SU-DHL-6 (cell line): ENCODE measurements around the gene CHMP6.

Experiments used
- CTCF ChIP-seq: fragments of 200-600 bp; sonication (generic); IDR thresholded peaks from one replicate; pipeline ENCODE4 v1.5.1; 2017; ENCODE audit warnings: antibody characterized with exemption, mild to moderate bottlenecking, low read length, moderate library complexity; ENCODE audit not compliant: insufficient read depth, poor library complexity, severe bottlenecking
- EZH2phosphoT487 ChIP-seq: fragments of 200-600 bp; sonication (generic), shearing (Covaris generic); conservative IDR thresholded peaks from 2 replicates; pipeline ENCODE4 v1.6.1; 2018; ENCODE audit warnings: mild to moderate bottlenecking, antibody characterized with exemption, low read length, moderate library complexity, mixed read lengths

- TF ChIP-seq CTCF (no peak), EZH2phosphoT487 (no peak)
These were observed 12.8 kb upstream of the CHMP6 start for GRCh38 chr17:80978499-80979497.
